Gastroesophageal sphincter (tissue), 4 donors: ENCODE results near the gene CBR1. TPM values are rescaled to one million over a fixed set of nuclear protein-coding genes. Genes with fewer than 3 reads are reported as not detected.

ENCODE experiments used
- ATAC-seq: fragments of 150-250 bp; one replicate; pipeline ENCODE4 v1.9.1; 2016; ENCODE audit warnings: mild to moderate bottlenecking, moderate library complexity
- H3K27ac ChIP-seq, 4 donors: fragments of 200-600 bp; sonication (generic) in 3 of 4; 1 replicate in 3 of 4; 2 replicates in 1 of 4; pipeline ENCODE4 v1.5.1; 2016 to 2019
- H3K27me3 ChIP-seq: fragments of 200-600 bp; sonication (generic); one replicate; pipeline ENCODE4 v1.5.1; 2019
- H3K36me3 ChIP-seq, 2 donors: fragments of 200-600 bp; sonication (generic); one replicate each; pipeline ENCODE4 v1.5.1; 2019; ENCODE audit warnings: control low read depth in 1 of 2
- H3K4me1 ChIP-seq, 3 donors: fragments of 200-600 bp; sonication (generic); 1 replicate in 2 of 3; 2 replicates in 1 of 3; pipeline ENCODE4 v1.5.1; 2016 to 2019; ENCODE audit warnings: control low read depth in 2 of 3
- H3K4me3 ChIP-seq, 2 donors: fragments of 200-600 bp; sonication (generic); one replicate each; pipeline ENCODE4 v1.5.1; 2019; ENCODE audit warnings: mild to moderate bottlenecking in 1 of 2, moderate library complexity in 1 of 2
- H3K9me3 ChIP-seq, 3 donors: fragments of 200-600 bp; sonication (generic); one replicate each; pipeline ENCODE4 v1.5.1; 2017 to 2019; ENCODE audit warnings: control low read depth in 2 of 3
- CTCF ChIP-seq, 4 experiments: fragments of 200-600 bp in 2 of 4; fragments of 450-650 bp in 2 of 4; sonication (generic) in 1 of 4; IDR thresholded peaks; one replicate each; pipeline ENCODE4 v1.5.1; 2017 to 2019; ENCODE audit warnings: antibody characterized with exemption in 4 of 4, mild to moderate bottlenecking in 2 of 4, moderate library complexity in 2 of 4
- EP300 ChIP-seq: sonication (generic); formaldehyde crosslinking; IDR thresholded peaks from one replicate; pipeline ENCODE4 v1.6.1; 2017; ENCODE audit warnings: antibody characterized with exemption, mild to moderate bottlenecking
- POLR2A ChIP-seq, 2 donors: fragments of 450-650 bp; IDR thresholded peaks; one replicate each; pipeline ENCODE4 v1.6.1; 2017; ENCODE audit warnings: antibody characterized with exemption in 2 of 2, mild to moderate bottlenecking in 2 of 2, moderate library complexity in 1 of 2
- POLR2AphosphoS5 ChIP-seq: sonication (generic); formaldehyde crosslinking; IDR thresholded peaks from one replicate; pipeline ENCODE4 v1.6.1; 2017; ENCODE audit warnings: antibody characterized with exemption
- WGBS, 2 donors: methylation state at CpG; one replicate each; pipeline ENCODE4 v1.1.5; 2018; ENCODE audit warnings: low coverage in 1 of 2; 5-methylcytosine and 5-hydroxymethylcytosine counted together
- small RNA-seq, 4 donors: library from RNA; depleted of rRNA; stranded (forward); fragments of <200 nt; gene quantifications; one replicate each; pipeline ENCODE3, GENCODE V24; 2016
- total RNA-seq, 4 donors: library from RNA; depleted of rRNA; stranded (reverse); fragments of >200 nt; gene quantifications; one replicate each; pipeline ENCODE4 v1.1.0, GENCODE V29; 2016

CBR1 gene
- total RNA-seq, 4 donors from 2014 or later = 65.6 to 192 (median 138) TPM

GRCh38 chr21:36120304-36120888 lies 50.6 kb downstream of the CBR1 start:
- peaks cover 0 to 2% (median 0%) of the 10 kb centered on the region in 3 donors for H3K4me1 ChIP-seq
- 58 to 73% methylated on average over 4 to 5 of the region's 7 CpGs for WGBS, 2 donors
- no peaks in the 10 kb centered on the region for H3K36me3 ChIP-seq
- no peak for TF ChIP-seq CTCF (IDR thresholded peaks at IDR 0.05)
- TF ChIP-seq EP300 = no peak
- TF ChIP-seq POLR2A (IDR thresholded peaks at IDR 0.05) = no peak
- no peak for TF ChIP-seq POLR2AphosphoS5
- H3K27ac ChIP-seq = peak overlapping the region in 1 of 4 donors; percentile 3
- H3K9me3 ChIP-seq = no peaks in the 10 kb centered on the region
- H3K4me3 ChIP-seq = no peak overlapping the region
- H3K27me3 ChIP-seq = no peaks in the 10 kb centered on the region
- ATAC-seq = peak; percentile 88

Small RNAs within 50 kb of the gene (small RNA-seq; reads per million reads assigned to genes)
- gene RNU6-992P = 0 reads per million in 4 donors

Other genes starting within 250 kb of the CBR1 start
- gene SETD4, start 9.5 kb upstream of the CBR1 start, total RNA-seq = 10 to 100 TPM; 11.2 to 34.2 (median 15.2) TPM
- 10 to 100 TPM in 3 of 4 donors, 1 to 10 TPM in 1; 9.6 to 20.9 (median 14.0) TPM for gene CBR3, start 65.1 kb downstream of the CBR1 start, total RNA-seq
- 10 to 100 TPM in 2 of 4 donors, 1 to 10 TPM in 2; 7.2 to 12.0 (median 10.4) TPM for gene DOP1B, start 86.8 kb downstream of the CBR1 start, total RNA-seq